C4-2B (cell line): ENCODE data around the gene TNFSF13B.

Source experiments
- CTCF ChIP-seq: fragments of 450-650 bp; conservative IDR thresholded peaks from 2 replicates; pipeline ENCODE4 v1.5.1; 2017; ENCODE audit warnings: mild to moderate bottlenecking
- ZFX ChIP-seq: fragments of 450-650 bp; IDR thresholded peaks from 2 replicates; pipeline ENCODE4 v1.6.1; 2017

GRCh38 chr13:108345016-108345415 lies 75.5 kb downstream of the TNFSF13B start:
- no peak for TF ChIP-seq CTCF
- TF ChIP-seq ZFX = no peak
